ENCODE results near the gene LYPD4.

Gene LYPD4

GRCh38 chr19:41811981-41812380, 32.5 kb downstream of the LYPD4 start:
- no peak overlapping the region for H3K4me3 ChIP-seq (ENCODE audit: low read depth, low read length)
- no peak for DNase-seq (ENCODE audit: low read depth)
- TF ChIP-seq CTCF (conservative IDR thresholded peaks at IDR 0.05; ENCODE audit: low read depth, low read length) = no peak

- no peak for DNase-seq (ENCODE audit: low read depth)
- no peak overlapping the region for H3K4me3 ChIP-seq (ENCODE audit: low read depth, low read length)
- no peak for TF ChIP-seq CTCF (conservative IDR thresholded peaks at IDR 0.05; ENCODE audit: low read depth, low read length)
Measured at GRCh38 chr19:41811036-41811435, 33.4 kb downstream of the LYPD4 start.

- H3K4me3 ChIP-seq (ENCODE audit: low read depth, low read length) = no peak overlapping the region
- DNase-seq (ENCODE audit: low read depth) = no peak
- no peak for TF ChIP-seq CTCF (conservative IDR thresholded peaks at IDR 0.05; ENCODE audit: low read depth, low read length)
Measured at GRCh38 chr19:41810301-41810700, 34.2 kb downstream of the LYPD4 start.

GRCh38 chr19:41808663-41809566, 35.6 kb downstream of the LYPD4 start:
- H3K4me3 ChIP-seq (ENCODE audit: low read depth, low read length) = no peak overlapping the region
- DNase-seq (ENCODE audit: low read depth) = no peak
- TF ChIP-seq CTCF (conservative IDR thresholded peaks at IDR 0.05; ENCODE audit: low read depth, low read length) = no peak

- no peak overlapping the region for H3K4me3 ChIP-seq (ENCODE audit: low read depth, low read length)
- no peak for TF ChIP-seq CTCF (conservative IDR thresholded peaks at IDR 0.05; ENCODE audit: low read depth, low read length)
- DNase-seq (ENCODE audit: low read depth) = no peak
Measured at GRCh38 chr19:41807176-41807575, 37.3 kb downstream of the LYPD4 start.

- TF ChIP-seq CTCF (conservative IDR thresholded peaks at IDR 0.05; ENCODE audit: low read depth, low read length) = no peak
- no peak for DNase-seq (ENCODE audit: low read depth)
- no peak overlapping the region for H3K4me3 ChIP-seq (ENCODE audit: low read depth, low read length)
Measured at GRCh38 chr19:41804336-41804735, 40.1 kb downstream of the LYPD4 start.

- no peak for TF ChIP-seq CTCF (conservative IDR thresholded peaks at IDR 0.05; ENCODE audit: low read depth, low read length)
- no peak for DNase-seq (ENCODE audit: low read depth)
- H3K4me3 ChIP-seq (ENCODE audit: low read depth, low read length) = no peak overlapping the region
Measured at GRCh38 chr19:41802770-41803169, 41.7 kb downstream of the LYPD4 start.

All from choroid plexus epithelial cell (primary cell).